ENCODE results near the gene HSFX4. TPM values are rescaled to one million over a fixed set of nuclear protein-coding genes. Genes with fewer than 3 reads are reported as not detected.
A peak's percentile ranks its signal among the peaks of the same experiment; 100 is the strongest.

HSFX4 gene
- total and polyA plus RNA-seq, 9 of the 15 experiments (the other 6 are each of a cell fraction or from before 2014, with no cell fraction given): 0.10 to 0.24 (median 0.14) TPM; not detected in 6

GRCh38 chrX:149937871-149938426 is 8.6 kb downstream of the HSFX4 start (continued):
- TF ChIP-seq ZFX (CRISPR knock-in tag; IDR thresholded peaks at IDR 0.05) (peak; percentile 76), SIN3A (IDR thresholded peaks at IDR 0.05; ENCODE audit: borderline replicate concordance in 2 of 2, control insufficient read depth in 1 of 2, low read depth in 2 of 2, low read length in 2 of 2) (peak in 1 of 2 experiments; percentile 25; a peak in 1 of 4 replicates), NRF1 (conservative IDR thresholded peaks at IDR 0.05 in 1 of 2, IDR thresholded peaks at IDR 0.05 in 1 of 2) (no peak), DDX20 (tag; IDR thresholded peaks at IDR 0.05; ENCODE audit: low read depth) (no peak), FOXP1 (CRISPR knock-in tag; IDR thresholded peaks at IDR 0.05) (0 out of 2 replicates have a peak, but pooled peaks have one; percentile 13), HDAC1 (IDR thresholded peaks at IDR 0.05) (peak in 1 of 2 experiments; percentile 61; a peak in 2 of 4 replicates), SIN3B (IDR thresholded peaks at IDR 0.05; ENCODE audit: low read depth) (peak; percentile 78), GABPB1 (CRISPR knock-in tag; IDR thresholded peaks at IDR 0.05) (0 out of 2 replicates have a peak, but pooled peaks have one; percentile 53), KDM5B (IDR thresholded peaks at IDR 0.05; ENCODE audit: insufficient replicate concordance, low read depth, low read length) (peak; percentile 60), ZNF143 (CRISPR knock-in tag; IDR thresholded peaks at IDR 0.05) (peak; percentile 51; the same call in 1 of the 2 replicates), NCOR1 (IDR thresholded peaks at IDR 0.05) (no peak), POLR2G (IDR thresholded peaks at IDR 0.05; ENCODE audit: low read depth, low read length) (peak; percentile 68), CTBP1 (IDR thresholded peaks at IDR 0.05; ENCODE audit: borderline replicate concordance) (no peak), GATAD2A (IDR thresholded peaks at IDR 0.05) (no peak), HMGN3 (IDR thresholded peaks at IDR 0.05; ENCODE audit: borderline replicate concordance, extremely low read depth, insufficient read length, low read depth, low read length) (peak; percentile 29), PHF8 (IDR thresholded peaks at IDR 0.05; ENCODE audit: borderline replicate concordance, low read length) (peak; percentile 85; the same call in 1 of the 2 replicates), PHF20 (IDR thresholded peaks at IDR 0.05; ENCODE audit: partially characterized antibody) (peak; percentile 45), BRD4 (IDR thresholded peaks at IDR 0.05) (peak; percentile 63; the same call in 1 of the 2 replicates), RBFOX2 (IDR thresholded peaks at IDR 0.05; ENCODE audit: low read depth, low read length) (peak; percentile 74; the same call in 1 of the 2 replicates)

Measured in K562 (cell line).